A673 (cell line): ENCODE measurements around the gene ELAC1. TPM values are rescaled to one million over a fixed set of nuclear protein-coding genes. Genes with fewer than 3 reads are reported as not detected.

Experiments
- BruUV-seq: library from RNA; stranded (reverse); fragments of 400-500 nt; replicated peaks from 2 replicates; lab custom pipeline; 2021; lab: Mats Ljungman, UMichigan
- CTCF ChIA-PET: fragments of 300-600 bp; sonication (Branson Sonifier 250); formaldehyde crosslinking; loops from one replicate; lab custom pipeline; 2022; ENCODE audit warnings: antibody characterized with exemption; lab: Charles Lee
- POLR2A ChIA-PET: fragments of 300-600 bp; sonication (Branson Sonifier 250); formaldehyde crosslinking; loops from one replicate; lab custom pipeline; 2022; ENCODE audit warnings: antibody characterized with exemption; ENCODE audit not compliant: low non-redundant PET; lab: Charles Lee
- DNase-seq: peaks from one replicate; pipeline ENCODE4 v3.0.0-alpha.2; 2015; ENCODE audit warnings: low spot score
- H3K27ac ChIP-seq: fragments of 200-600 bp; sonication (generic); 2 replicates; pipeline ENCODE4 v1.5.1; 2016; ENCODE audit warnings: mixed run types, low read depth, mild to moderate bottlenecking, mixed read lengths, antibody characterized with exemption, low read length; ENCODE audit not compliant: poor library complexity, severe bottlenecking
- H3K27me3 ChIP-seq: fragments of 200-600 bp; sonication (generic); replicated peaks from 2 replicates; pipeline ENCODE4 v1.6.1; 2017; ENCODE audit warnings: mixed run types, low read depth, mild to moderate bottlenecking, mixed read lengths, antibody characterized with exemption, low read length; ENCODE audit not compliant: insufficient read depth, poor library complexity
- H3K36me3 ChIP-seq: fragments of 200-600 bp; sonication (generic); 2 replicates; pipeline ENCODE4 v1.6.1; 2016; ENCODE audit warnings: mixed run types, mild to moderate bottlenecking, mixed read lengths, antibody characterized with exemption, low read length; ENCODE audit not compliant: insufficient read depth, poor library complexity, severe bottlenecking
- H3K4me1 ChIP-seq: fragments of 200-600 bp; sonication (generic); 2 replicates; pipeline ENCODE4 v1.6.1; 2017; ENCODE audit warnings: mixed run types, mild to moderate bottlenecking, mixed read lengths, antibody characterized with exemption, low read length; ENCODE audit not compliant: insufficient read depth, poor library complexity, severe bottlenecking
- H3K4me3 ChIP-seq: fragments of 200-600 bp; sonication (generic); 2 replicates; pipeline ENCODE4 v1.5.1; 2016; ENCODE audit warnings: low read depth, mixed run types, mild to moderate bottlenecking, mixed read lengths, low read length; ENCODE audit not compliant: poor library complexity, severe bottlenecking
- H3K9me3 ChIP-seq: fragments of 200-600 bp; sonication (generic); 2 replicates; pipeline ENCODE4 v1.6.1; 2016; ENCODE audit warnings: mixed run types, low read depth, mild to moderate bottlenecking, mixed read lengths, antibody characterized with exemption, low read length; ENCODE audit not compliant: poor library complexity, severe bottlenecking
- CTCF ChIP-seq: fragments of 300-800, 200-600 bp; sonication (generic); conservative IDR thresholded peaks from 2 replicates; pipeline ENCODE4 v1.5.1; 2017; ENCODE audit warnings: low read depth, mild to moderate bottlenecking, antibody characterized with exemption, low read length, moderate library complexity, mixed read lengths
- EZH2 ChIP-seq: fragments of 200-600 bp; sonication (generic); IDR thresholded peaks from 2 replicates; pipeline ENCODE4 v1.6.1; 2017; ENCODE audit warnings: borderline replicate concordance, low read depth, mild to moderate bottlenecking, mixed read lengths, antibody characterized with exemption, low read length; ENCODE audit not compliant: poor library complexity, severe bottlenecking
- intact Hi-C: fragments of 100-400 bp; cut with micrococcal nuclease; formaldehyde crosslinking; loops from one replicate; pipeline ENCODE4 v1.10.0; 2022; ENCODE audit not compliant: unreplicated experiment
- total RNA-seq: library from RNA; stranded (reverse); gene quantifications from 2 replicates; pipeline ENCODE4 v1.2.3, GENCODE V29; 2021

Gene ELAC1
- total RNA-seq, 1 experiment from 2014 or later, result 8.7 TPM

DNA sequence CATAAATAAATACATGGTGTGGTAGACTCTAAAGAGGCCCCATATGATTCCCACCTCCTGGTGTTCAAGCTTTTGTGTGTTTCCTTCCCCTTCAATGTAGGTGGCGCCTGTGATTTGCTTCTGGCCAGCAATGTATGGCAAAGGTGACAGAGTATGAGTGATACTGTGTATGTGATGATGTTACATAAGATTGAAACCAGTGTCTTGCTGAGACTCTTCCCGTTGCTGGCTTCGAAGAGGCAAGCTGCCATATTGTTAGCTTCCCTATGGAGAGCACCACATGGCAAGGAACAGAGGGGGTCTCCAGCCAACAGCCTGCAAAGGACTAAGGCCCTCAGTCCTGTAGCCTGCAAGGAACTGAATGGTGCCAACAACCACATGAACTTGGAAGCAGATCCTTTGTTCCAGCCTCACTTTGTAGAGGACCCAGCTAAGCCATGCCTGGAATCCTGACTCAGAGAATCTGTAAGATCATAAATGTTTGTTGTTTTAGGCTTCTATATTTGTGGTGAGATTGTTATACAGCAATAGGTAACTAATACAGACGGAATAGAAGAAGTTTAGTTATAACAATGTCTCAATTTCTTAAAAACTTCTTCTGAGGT is 60.5 kb downstream of the ELAC1 start:
- H3K36me3 ChIP-seq, result no peaks in the 10 kb centered on the region
- TF ChIP-seq CTCF (0 out of 2 replicates have a peak, but pooled peaks have one; percentile 8), EZH2 (no peak)
- H3K4me3 ChIP-seq, result peak overlapping the region; percentile 80
- no peak overlapping the region for H3K27ac ChIP-seq
- BruUV-seq, result no TSS peak
- POLR2A ChIA-PET, result no interaction called here
- H3K4me1 ChIP-seq, result peaks cover 32% of the 10 kb centered on the region
- no peaks in the 10 kb centered on the region for H3K27me3 ChIP-seq
- intact Hi-C loops, result no loop called here
- CTCF ChIA-PET, result no interaction called here
- peak; percentile 38 for DNase-seq
- H3K9me3 ChIP-seq, result no peaks in the 10 kb centered on the region

GRCh38 chr18:51029378-51029693 is 61.5 kb downstream of the ELAC1 start:
- peak overlapping the region; percentile 89 for H3K27ac ChIP-seq
- POLR2A ChIA-PET, result no interaction called here
- no peak for DNase-seq

DNA sequence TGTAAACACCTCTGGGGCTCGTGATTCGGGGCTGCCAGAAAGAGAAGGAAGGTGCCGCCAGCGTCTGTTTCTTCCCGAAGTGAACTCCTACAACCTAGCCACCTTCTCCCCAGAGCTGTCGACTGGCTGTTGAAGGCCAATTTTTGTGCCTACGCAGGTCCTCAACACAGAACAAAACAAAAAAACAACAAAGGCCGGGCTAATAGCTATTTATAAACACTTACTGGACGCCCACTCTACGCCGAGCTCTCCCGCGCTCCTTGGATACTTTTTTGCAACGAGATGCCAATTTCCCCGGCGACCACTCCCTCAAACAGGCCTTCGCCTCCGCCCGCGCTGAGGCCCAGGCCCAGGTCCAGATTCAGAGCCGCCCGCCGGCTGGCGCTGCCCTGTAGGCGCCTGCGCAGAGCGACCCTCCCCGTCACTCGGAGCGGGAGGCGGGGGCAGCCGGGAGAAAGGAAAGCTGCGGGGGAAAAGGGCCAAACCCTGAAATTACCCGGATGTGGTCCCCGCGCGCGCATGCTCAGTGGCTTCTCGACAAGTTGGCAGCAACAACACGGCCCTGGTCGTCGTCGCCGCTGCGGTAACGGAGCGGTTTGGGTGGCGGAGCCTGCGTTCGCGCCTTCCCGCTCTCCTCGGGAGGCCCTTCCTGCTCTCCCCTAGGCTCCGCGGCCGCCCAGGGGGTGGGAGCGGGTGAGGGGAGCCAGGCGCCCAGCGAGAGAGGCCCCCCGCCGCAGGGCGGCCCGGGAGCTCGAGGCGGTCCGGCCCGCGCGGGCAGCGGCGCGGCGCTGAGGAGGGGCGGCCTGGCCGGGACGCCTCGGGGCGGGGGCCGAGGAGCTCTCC is 62.1 kb downstream of the ELAC1 start, which contains the start of gene SMAD4:
SMAD4 (plus strand) TSS at position 520 of the 843 bp plus-strand sequence. CDS start 16,834 bp downstream, outside the sequence.
- Histone ChIP-seq H3K36me3 (no peaks in the 10 kb centered on the region), H3K9me3 (no peaks in the 10 kb centered on the region), H3K4me3 (peak within 1 kb of the TSS; percentile 80), H3K27me3 (no peaks in the 10 kb centered on the region), H3K4me1 (peaks cover 32% of the 10 kb centered on the region), H3K27ac (peak within 1 kb of the TSS; percentile 89)
- BruUV-seq, result no TSS peak
- peak; percentile 98 for DNase-seq
- TF ChIP-seq CTCF, result no peak
- no peak for TF ChIP-seq EZH2
- ChIA-PET POLR2A (interaction anchor here (0.5 to 0.6 kb wide), 3 partner anchors 26 to 209 kb away, joined by 3 read pairs; partner anchors contain the start of gene ME2), CTCF (interaction anchor here (0.7 to 1.0 kb wide), 2 partner anchors 210 to 211 kb away, joined by 3 to 4 read pairs; no protein-coding TSS in a partner anchor)
- intact Hi-C loops, result no loop called here

More at GRCh38 chr18:51029378-51029693, 61.5 kb downstream of the ELAC1 start:
- TF ChIP-seq EZH2, result no peak
- TF ChIP-seq CTCF, result no peak
- Histone ChIP-seq H3K27me3 (no peaks in the 10 kb centered on the region), H3K4me1 (peaks cover 32% of the 10 kb centered on the region), H3K9me3 (no peaks in the 10 kb centered on the region), H3K36me3 (no peaks in the 10 kb centered on the region), H3K4me3 (peak overlapping the region; percentile 80)
- intact Hi-C loops, result no loop called here
- TSS peak; percentile 55 for BruUV-seq
- CTCF ChIA-PET, result interaction anchor here (0.7 kb wide), 1 partner anchor 210 kb away, joined by 4 read pairs; no protein-coding TSS in a partner anchor
